GM21825 (cell line): Measurements from ENCODE around the gene C9orf43.
A peak's percentile ranks its signal among the peaks of the same experiment; 100 is the strongest.
"Not testable (repeated sequence)": the region's sequence is repeated elsewhere in the genome, so short reads cannot be mapped to it uniquely, and the experiment has no call there.

Experiments used
- ATAC-seq: cut with Tn5 transposase; IDR thresholded peaks from one replicate; pipeline ENCODE4 v1.9.1; 2021; ENCODE audit warnings: mild to moderate bottlenecking, moderate library complexity; ENCODE audit not compliant: unreplicated experiment

Gene C9orf43, protein sequence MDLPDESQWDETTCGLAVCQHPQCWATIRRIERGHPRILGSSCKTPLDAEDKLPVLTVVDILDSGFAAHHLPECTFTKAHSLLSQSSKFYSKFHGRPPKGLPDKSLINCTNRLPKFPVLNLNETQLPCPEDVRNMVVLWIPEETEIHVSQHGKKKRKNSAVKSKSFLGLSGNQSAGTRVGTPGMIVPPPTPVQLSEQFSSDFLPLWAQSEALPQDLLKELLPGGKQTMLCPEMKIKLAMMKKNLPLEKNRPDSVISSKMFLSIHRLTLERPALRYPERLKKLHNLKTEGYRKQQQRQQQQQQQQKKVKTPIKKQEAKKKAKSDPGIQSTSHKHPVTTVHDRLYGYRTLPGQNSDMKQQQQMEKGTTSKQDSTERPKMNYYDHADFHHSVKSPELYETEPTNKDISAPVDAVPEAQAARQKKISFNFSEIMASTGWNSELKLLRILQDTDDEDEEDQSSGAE

GRCh38 chr9:113410207-113410864 is at the start of gene C9orf43, which contains the start of gene POLE3:
C9orf43 (plus strand) TSS chr9:113410747; CDS start chr9:113413494, 2,747 bp downstream.
POLE3 (minus strand) TSS chr9:113410675; CDS start chr9:113410293, 382 bp downstream.
- ATAC-seq, result peak; percentile 88

GRCh38 chr9:113361304-113362018 is 49.1 kb upstream of the C9orf43 start:
- ATAC-seq, result no peak

GRCh38 chr9:113363336-113363735 is 47.2 kb upstream of the C9orf43 start:
- no peak for ATAC-seq

- no peak for ATAC-seq
Measured at GRCh38 chr9:113364951-113365350, 45.6 kb upstream of the C9orf43 start.

DNA sequence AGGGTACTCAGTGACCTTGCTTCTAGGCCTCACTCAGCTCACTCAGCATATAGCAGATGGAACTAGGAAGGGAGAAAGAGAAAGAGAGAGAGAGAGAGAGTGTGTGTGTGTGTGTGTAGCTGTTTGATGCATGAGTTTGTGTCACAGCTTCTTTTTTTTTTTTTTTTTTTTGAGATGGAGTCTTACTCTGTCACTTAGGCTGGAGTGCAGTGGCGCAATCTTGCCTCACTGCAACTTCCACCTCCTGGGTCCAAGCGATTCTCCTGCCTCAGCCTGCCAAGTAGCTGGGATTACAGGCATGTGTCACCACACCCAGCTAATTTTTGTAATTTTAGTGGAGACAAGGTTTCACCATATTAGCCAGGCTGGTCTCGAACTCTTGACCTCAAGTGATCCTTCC is 44.9 kb upstream of the C9orf43 start:
- ATAC-seq, result not testable (repeated sequence)

GRCh38 chr9:113368348-113368981 is 42.1 kb upstream of the C9orf43 start:
- ATAC-seq, result no peak

GRCh38 chr9:113368982-113369854 is 41.3 kb upstream of the C9orf43 start:
- ATAC-seq, result no peak

DNA sequence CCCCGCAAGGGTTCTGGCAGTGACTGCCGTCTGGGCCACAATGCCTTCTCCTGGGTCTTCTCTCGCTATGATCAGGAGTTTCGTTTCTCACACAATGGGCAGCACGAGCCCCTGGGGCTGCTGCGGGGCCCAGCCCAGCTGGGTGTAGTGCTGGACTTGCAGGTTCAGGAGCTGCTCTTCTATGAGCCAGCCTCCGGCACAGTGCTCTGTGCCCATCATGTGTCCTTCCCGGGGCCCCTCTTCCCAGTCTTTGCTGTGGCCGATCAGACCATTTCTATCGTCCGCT is 40.7 kb upstream of the C9orf43 start:
- ATAC-seq, result no peak

DNA sequence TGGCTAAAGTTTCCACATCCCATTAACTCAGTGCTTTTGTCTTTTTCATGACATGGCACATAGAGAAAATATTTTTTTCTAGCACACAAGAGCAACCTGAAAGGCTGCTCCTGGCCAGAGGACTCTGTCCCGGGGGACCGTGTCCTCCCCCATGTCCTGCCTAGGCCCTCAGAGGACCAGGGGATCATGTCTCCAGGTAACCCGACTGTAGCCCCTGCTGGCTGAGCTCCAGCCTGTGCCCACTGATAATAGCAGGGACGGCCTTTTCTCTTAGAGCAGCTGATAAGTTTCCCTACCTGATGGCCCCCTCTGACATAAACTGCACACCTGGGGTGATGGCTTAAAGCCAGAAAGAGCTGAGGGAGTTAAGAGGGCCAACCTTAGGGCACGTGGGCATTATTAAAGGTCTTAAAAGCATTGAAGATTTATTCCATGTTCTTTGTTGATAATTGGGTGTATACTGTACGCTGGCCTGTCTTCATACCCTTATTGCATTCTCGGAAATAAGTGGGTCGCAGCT is 39.7 kb upstream of the C9orf43 start:
- no peak for ATAC-seq

DNA sequence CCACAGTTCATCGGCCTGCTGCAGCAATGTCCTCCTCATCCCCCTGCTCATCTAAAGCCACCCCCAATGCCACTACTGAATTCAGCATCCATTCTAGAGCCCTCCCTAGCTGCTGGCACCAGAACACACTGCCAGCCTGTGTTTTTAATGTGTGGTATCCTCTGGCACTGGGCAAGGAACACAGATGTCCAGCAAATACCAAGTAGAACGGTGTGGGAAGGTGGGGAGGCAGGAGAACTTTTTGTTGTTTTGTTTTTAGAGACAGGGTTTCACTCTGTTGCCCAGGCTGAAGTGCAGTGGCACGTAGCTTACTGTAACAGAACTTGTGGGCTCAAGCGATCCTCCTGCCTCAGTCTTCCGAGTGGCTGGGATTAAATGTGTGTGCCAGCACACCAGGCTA is 38.5 kb upstream of the C9orf43 start:
- ATAC-seq, result no peak

GRCh38 chr9:113373256-113373655 is 37.3 kb upstream of the C9orf43 start:
- ATAC-seq, result no peak

DNA sequence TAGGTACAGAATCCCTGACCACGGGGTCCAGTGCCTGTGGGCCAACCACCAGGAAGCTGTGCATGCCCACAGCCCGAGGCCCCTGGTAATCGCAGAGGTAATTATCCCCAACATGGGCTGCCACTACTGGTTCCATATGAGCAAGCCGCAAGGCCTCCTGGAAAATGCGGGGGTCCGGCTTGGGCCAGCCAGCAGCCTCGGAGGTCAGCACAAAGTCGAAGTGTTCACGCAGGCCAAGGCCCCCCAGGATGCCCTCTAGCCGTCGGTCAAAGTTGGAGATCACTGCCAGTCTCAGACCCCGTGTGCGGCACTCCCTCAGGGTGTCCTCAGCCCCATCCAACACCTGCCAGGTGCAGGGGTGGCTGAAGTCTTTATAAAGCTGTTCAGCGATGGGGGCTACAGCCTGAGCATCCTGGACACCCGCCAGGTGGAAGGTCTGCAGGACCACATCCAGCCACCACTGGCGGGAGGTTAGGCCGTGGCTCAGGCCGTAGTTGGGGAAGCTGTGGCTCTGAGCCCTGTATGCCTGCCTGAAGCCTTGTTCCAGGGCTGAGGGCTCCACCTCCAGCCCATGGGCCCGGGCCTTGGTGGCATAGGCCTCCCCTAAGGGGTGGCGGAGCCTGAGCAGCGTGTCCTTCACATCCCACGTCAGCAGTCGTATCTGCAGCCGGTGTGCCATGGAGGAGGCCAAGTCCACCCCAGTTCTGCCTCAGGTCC is 36.7 kb upstream of the C9orf43 start:
- ATAC-seq, result no peak

DNA sequence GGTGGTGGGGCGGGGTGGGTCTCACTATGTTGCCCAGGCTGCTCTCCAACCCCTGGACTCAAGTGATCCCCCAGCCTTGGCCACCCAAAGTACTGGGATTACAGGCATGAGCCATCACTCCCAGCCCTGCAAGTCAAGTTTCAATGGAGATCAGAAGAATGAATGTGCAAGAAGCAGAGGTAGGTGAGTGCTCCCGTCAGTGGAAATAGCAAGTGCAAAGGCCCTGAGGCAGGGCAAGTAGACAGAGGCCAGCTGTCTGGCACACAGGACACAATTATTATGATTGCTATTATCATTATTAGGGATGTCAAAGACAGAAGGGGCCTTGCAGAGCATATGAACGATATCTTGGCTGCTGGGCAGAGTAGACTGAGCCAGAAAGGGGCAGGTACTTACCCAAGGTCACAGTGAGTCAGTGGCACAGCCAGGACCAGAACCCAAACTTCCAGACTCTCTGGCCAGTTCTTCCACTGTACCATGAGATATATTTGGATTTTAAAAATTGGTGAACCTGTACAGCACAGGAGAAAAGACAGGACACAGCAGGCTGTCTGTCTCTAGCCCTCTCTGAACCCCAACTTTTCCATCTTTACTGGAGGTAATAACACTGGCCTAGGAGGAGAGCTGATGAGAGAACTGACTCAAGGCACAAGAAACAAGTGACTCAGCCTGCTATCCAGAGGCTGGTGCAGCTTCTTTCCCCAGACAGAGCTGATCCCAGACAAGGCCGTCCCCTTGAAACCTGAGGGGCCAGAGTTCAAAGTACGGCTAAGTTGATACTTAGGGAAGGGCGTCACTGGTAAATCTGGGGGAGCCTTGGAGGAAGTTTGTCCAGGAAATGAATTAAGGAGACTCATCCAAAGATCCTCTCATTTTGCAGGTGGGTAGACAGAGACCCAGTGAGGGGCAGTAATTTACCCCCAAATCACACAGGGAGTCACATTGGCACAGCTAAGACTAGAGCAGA is 35.2 kb upstream of the C9orf43 start:
- no peak for ATAC-seq

DNA sequence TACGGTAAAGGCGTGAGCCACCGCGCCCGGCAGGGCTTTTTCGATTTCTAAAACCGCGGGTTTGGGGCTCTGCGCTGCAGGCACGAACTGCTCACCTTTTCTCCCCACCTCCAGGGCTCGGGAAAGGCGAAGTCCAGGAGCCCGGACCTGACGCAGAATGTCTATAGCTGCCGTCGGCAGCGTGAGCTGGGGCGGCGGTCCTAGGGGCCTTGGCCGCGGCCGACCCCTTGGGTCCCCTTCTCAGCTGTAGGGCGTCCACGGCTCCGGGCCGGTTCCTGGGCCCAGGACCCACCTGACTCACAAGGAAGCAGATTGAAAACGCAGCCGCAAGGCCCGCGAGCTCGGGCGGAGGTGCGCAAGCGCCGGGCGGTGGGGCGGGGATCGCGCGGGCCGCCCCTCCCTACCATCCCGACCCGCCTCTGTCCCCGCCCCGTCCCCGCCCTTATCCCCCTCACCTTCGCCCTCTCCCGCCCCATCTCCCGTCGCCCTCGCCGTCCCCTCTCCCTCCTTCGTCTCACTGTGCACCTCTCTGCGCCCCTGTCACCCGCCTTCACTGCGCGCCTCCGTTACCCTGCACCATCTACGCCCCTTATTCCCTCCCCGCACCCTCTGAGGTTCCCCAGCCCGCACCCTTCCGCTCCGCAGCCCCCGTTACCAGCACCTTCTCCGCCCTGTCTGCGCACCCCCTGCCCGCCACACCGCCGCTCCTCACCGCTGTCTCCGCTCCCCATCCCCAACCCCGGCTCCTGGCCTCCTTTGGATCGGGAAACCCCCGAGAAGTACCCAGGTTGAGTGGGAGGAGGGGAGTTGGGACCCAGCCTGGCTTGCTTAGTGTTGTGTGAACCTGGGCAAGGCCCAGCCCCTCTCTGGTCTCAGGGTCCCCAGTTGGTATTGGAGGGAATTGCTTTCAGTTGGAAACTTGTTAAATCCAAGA is 33.6 kb upstream of the C9orf43 start, which contains the start of gene HDHD3:
Gene HDHD3 (minus strand): TSS at position 353 of the 934 bp plus-strand sequence. CDS start 2,632 bp downstream, outside the sequence.
- ATAC-seq, result peak; percentile 63

DNA sequence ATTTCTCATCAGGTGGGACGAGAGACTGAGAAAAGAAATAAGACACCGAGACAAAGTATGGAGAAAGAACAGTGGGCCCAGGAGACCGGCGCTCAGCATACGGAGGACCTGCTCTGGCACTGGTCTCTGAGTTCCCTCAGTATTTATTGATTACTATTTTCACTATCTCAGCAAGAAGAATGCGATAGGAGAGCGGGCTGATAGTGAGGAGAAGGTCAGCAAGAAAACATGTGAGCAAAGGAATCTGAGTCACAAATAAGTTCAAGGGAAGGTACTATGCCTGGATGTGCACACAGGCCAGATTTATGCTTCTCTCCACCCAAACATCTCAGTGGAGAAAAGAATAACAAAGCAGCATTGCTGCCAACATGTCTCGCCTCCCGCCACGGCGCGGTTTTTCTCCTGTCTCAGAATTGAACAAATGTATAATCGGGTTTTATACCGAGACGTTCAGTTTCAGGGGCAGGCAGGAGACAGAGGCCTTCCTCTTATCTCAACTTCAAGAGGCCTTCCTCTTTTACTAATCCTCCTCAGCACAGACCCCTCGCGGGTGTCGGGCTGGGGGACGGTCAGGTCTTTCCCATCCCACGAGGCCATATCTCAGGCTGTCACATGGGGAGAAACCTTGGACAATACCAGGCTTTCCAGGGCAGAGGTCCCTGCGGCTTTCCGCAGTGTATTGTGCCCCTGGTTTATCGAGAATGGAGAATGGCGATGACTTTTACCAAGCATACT is 31.3 kb upstream of the C9orf43 start:
- ATAC-seq, result not testable (repeated sequence)

DNA sequence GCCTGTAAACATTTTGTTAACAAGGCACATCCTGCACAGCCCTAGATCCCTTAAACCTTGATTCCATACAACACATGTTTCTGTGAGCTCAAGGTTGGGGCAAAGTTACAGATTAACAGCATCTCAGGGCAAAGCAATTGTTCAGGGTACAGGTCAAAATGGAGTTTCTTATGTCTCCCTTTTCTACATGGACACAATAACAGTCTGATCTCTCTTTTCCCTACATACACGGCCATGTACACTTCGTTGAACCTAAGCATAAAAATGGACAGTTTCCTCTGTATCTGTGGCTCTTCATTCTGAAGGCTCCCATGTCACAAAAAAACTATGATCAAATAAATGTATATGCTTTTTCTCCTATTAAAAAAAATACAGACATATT is 30.7 kb upstream of the C9orf43 start:
- ATAC-seq, result not testable (repeated sequence)
